ENCODE results near the gene PRKCB. TPM values are rescaled to one million over a fixed set of nuclear protein-coding genes. Genes with fewer than 3 reads are reported as not detected.

PRKCB gene
- total and polyA plus RNA-seq, 2 experiments from 2014 or later, result 0.70 to 0.92 TPM

GRCh38 chr16:23947838-23948237 is 112.1 kb downstream of the PRKCB start:
- Histone ChIP-seq H3K27ac (no peak overlapping the region), H3K36me3 (replicated peaks; ENCODE audit: insufficient read depth, low read depth) (no peaks in the 10 kb centered on the region), H3K27me3 (no peaks in the 10 kb centered on the region), H3K9me3 (ENCODE audit: low read depth) (no peaks in the 10 kb centered on the region), H3K4me1 (ENCODE audit: insufficient read depth) (no peaks in the 10 kb centered on the region), H3K4me2 (no peak overlapping the region), H2AFZ (no peak overlapping the region), H3K9me2 (replicated peaks; ENCODE audit: insufficient read depth) (no peaks in the 10 kb centered on the region), H3K79me2 (no peaks in the 10 kb centered on the region), H4K20me1 (ENCODE audit: insufficient read depth, poor library complexity, severe bottlenecking) (no peaks in the 10 kb centered on the region), H3K4me3 (no peak overlapping the region)
- TF ChIP-seq EZH2 (IDR thresholded peaks at IDR 0.05; ENCODE audit: borderline replicate concordance), result no peak
- no peak for TF ChIP-seq CTCF (IDR thresholded peaks at IDR 0.05; ENCODE audit: poor library complexity)
- TF ChIP-seq EZH2phosphoT487 (IDR thresholded peaks at IDR 0.05; ENCODE audit: low read depth, severe bottlenecking, unreplicated experiment), result no peak
- 88% methylated on average over 4 of the region's 4 CpGs for WGBS (ENCODE audit: low lambda C conversion rate, missing lambda C conversion rate)
- no peak for DNase-seq (ENCODE audit: low spot score)

- no peaks in the 10 kb centered on the region for H3K36me3 ChIP-seq (replicated peaks; ENCODE audit: insufficient read depth, low read depth)
- H3K4me3 ChIP-seq, result no peak overlapping the region
- no peaks in the 10 kb centered on the region for H3K9me2 ChIP-seq (replicated peaks; ENCODE audit: insufficient read depth)
- H4K20me1 ChIP-seq (ENCODE audit: insufficient read depth, poor library complexity, severe bottlenecking), result no peaks in the 10 kb centered on the region
- no peak overlapping the region for H3K27ac ChIP-seq
- H3K9me3 ChIP-seq (ENCODE audit: low read depth), result no peaks in the 10 kb centered on the region
- whole genome bisulfite sequencing (ENCODE audit: low lambda C conversion rate, missing lambda C conversion rate), result 73% methylated on average over 11 of the region's 11 CpGs
- no peaks in the 10 kb centered on the region for H3K4me1 ChIP-seq (ENCODE audit: insufficient read depth)
- H2AFZ ChIP-seq, result no peak overlapping the region
- DNase-seq (ENCODE audit: low spot score), result no peak
- no peaks in the 10 kb centered on the region for H3K27me3 ChIP-seq
- H3K4me2 ChIP-seq, result no peak overlapping the region
- no peak for TF ChIP-seq EZH2phosphoT487 (IDR thresholded peaks at IDR 0.05; ENCODE audit: low read depth, severe bottlenecking, unreplicated experiment)
- no peak for TF ChIP-seq CTCF (IDR thresholded peaks at IDR 0.05; ENCODE audit: poor library complexity)
- no peak for TF ChIP-seq EZH2 (IDR thresholded peaks at IDR 0.05; ENCODE audit: borderline replicate concordance)
- H3K79me2 ChIP-seq, result no peaks in the 10 kb centered on the region
Measured at GRCh38 chr16:23948949-23949411, 113.2 kb downstream of the PRKCB start.

DNA sequence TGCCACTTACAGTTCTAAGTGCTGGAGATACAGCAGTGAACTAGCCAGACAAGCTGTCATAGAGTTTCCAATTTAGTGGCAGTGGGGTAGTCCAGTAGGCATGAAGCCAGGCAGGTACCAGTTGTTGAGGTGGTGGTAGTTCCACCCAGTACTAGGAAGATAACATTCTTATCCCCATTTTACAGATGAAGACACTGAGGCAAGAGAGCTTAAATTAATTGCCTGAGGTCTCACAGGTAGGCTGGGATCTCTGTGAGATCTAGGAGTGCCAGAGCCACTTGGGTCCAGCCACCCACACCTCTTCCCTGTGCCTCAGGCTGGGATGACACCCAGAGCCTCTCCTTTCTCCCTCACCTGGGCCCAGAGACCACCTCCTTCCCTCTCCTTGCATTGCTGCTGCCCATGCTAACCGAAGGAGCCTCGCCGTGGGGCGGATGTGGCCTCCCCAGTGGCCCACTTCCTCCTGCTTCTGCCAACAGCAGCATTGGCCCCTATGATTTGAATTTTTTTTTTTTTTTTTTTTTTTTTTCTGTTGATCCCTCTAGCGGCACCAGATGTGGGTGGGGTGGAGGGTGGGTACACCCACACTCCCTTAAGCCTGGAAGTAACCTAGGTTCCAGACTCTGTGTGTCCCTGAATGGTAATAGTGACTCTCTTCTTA is 114.0 kb downstream of the PRKCB start:
- H3K27me3 ChIP-seq, result no peaks in the 10 kb centered on the region
- no peak for DNase-seq (ENCODE audit: low spot score)
- no peaks in the 10 kb centered on the region for H3K79me2 ChIP-seq
- H3K36me3 ChIP-seq (replicated peaks; ENCODE audit: insufficient read depth, low read depth), result no peaks in the 10 kb centered on the region
- WGBS (ENCODE audit: low lambda C conversion rate, missing lambda C conversion rate), result 90% methylated on average over 5 of the region's 5 CpGs
- no peaks in the 10 kb centered on the region for H3K9me2 ChIP-seq (replicated peaks; ENCODE audit: insufficient read depth)
- H3K9me3 ChIP-seq (ENCODE audit: low read depth), result no peaks in the 10 kb centered on the region
- H4K20me1 ChIP-seq (ENCODE audit: insufficient read depth, poor library complexity, severe bottlenecking), result no peaks in the 10 kb centered on the region
- no peak overlapping the region for H3K4me2 ChIP-seq
- no peak overlapping the region for H3K4me3 ChIP-seq
- no peak for TF ChIP-seq EZH2 (IDR thresholded peaks at IDR 0.05; ENCODE audit: borderline replicate concordance)
- TF ChIP-seq CTCF (IDR thresholded peaks at IDR 0.05; ENCODE audit: poor library complexity), result no peak
- no peak for TF ChIP-seq EZH2phosphoT487 (IDR thresholded peaks at IDR 0.05; ENCODE audit: low read depth, severe bottlenecking, unreplicated experiment)
- H3K4me1 ChIP-seq (ENCODE audit: insufficient read depth), result no peaks in the 10 kb centered on the region
- no peak overlapping the region for H2AFZ ChIP-seq
- H3K27ac ChIP-seq, result no peak overlapping the region
